GM23338 (cell line): ENCODE results near the gene DTNB. TPM values are rescaled to one million over a fixed set of nuclear protein-coding genes. Genes with fewer than 3 reads are reported as not detected.

Experiments
- ATAC-seq: fragments of 200-7000 bp; cut with Tn5 transposase; 3 replicates; pipeline ENCODE4 v1.9.1; 2020
- DNase-seq: peaks from one replicate; pipeline ENCODE4 v3.0.0-alpha.2; 2015; ENCODE audit warnings: low spot score
- H2AFZ ChIP-seq: fragments of 200-600 bp; sonication (generic); 2 replicates; pipeline ENCODE4 v1.8.0; 2016; ENCODE audit warnings: antibody characterized with exemption, mild to moderate bottlenecking, moderate library complexity
- H3F3A ChIP-seq: fragments of 200-600 bp; sonication (generic); replicated peaks from 2 replicates; pipeline ENCODE4 v1.8.0; 2017; ENCODE audit warnings: antibody characterized with exemption, mixed run types, low read depth
- H3K27ac ChIP-seq: fragments of 200-600 bp; sonication (generic); 2 replicates; pipeline ENCODE4 v1.6.1; 2016; ENCODE audit warnings: low read depth
- H3K27me3 ChIP-seq: fragments of 200-600 bp; sonication (generic); 2 replicates; pipeline ENCODE4 v1.8.0; 2016; ENCODE audit warnings: mild to moderate bottlenecking, mixed run types, moderate library complexity; ENCODE audit not compliant: insufficient read depth
- H3K36me3 ChIP-seq: fragments of 200-600 bp; sonication (generic); 2 replicates; pipeline ENCODE4 v1.8.0; 2016; ENCODE audit warnings: mild to moderate bottlenecking; ENCODE audit not compliant: insufficient read depth
- H3K4me1 ChIP-seq: fragments of 200-600 bp; sonication (generic); 2 replicates; pipeline ENCODE4 v1.8.0; 2016; ENCODE audit warnings: mild to moderate bottlenecking, moderate library complexity; ENCODE audit not compliant: insufficient read depth
- H3K4me2 ChIP-seq: fragments of 200-600 bp; sonication (generic); 2 replicates; pipeline ENCODE4 v1.7.1; 2017; ENCODE audit warnings: mixed run types
- H3K4me3 ChIP-seq: fragments of 200-600 bp; sonication (generic); 2 replicates; pipeline ENCODE4 v1.6.1; 2016; ENCODE audit warnings: mixed run types
- H3K79me2 ChIP-seq: fragments of 200-600 bp; sonication (generic); replicated peaks from 2 replicates; pipeline ENCODE4 v1.8.0; 2017; ENCODE audit warnings: mild to moderate bottlenecking; ENCODE audit not compliant: insufficient read depth
- H3K9me2 ChIP-seq: fragments of 200-600 bp; sonication (generic); 2 replicates; pipeline ENCODE4 v1.8.0; 2017; ENCODE audit not compliant: insufficient read depth
- H4K20me1 ChIP-seq: fragments of 200-600 bp; sonication (generic); replicated peaks from 2 replicates; pipeline ENCODE4 v1.8.0; 2017; ENCODE audit warnings: mild to moderate bottlenecking; ENCODE audit not compliant: insufficient read depth
- H3K27ac Mint-ChIP-seq: 2 replicates; pipeline ENCODE4 v1.8.0; 2020; ENCODE audit warnings: inconsistent platforms, mild to moderate bottlenecking, moderate library complexity, mixed read lengths
- H3K27me3 Mint-ChIP-seq: 3 replicates; pipeline ENCODE4 v1.8.0; 2022; ENCODE audit warnings: low read depth, mild to moderate bottlenecking, moderate library complexity, mixed read lengths, inconsistent platforms; ENCODE audit not compliant: insufficient read depth, poor library complexity
- H3K36me3 Mint-ChIP-seq: 3 replicates; pipeline ENCODE4 v1.8.0; 2021; ENCODE audit warnings: low read depth, mild to moderate bottlenecking, inconsistent platforms, moderate library complexity, mixed read lengths
- H3K4me1 Mint-ChIP-seq: 3 replicates; pipeline ENCODE4 v1.8.0; 2020; ENCODE audit warnings: mild to moderate bottlenecking, inconsistent platforms, mixed read lengths
- H3K4me3 Mint-ChIP-seq: 3 replicates; pipeline ENCODE4 v1.8.0; 2021; ENCODE audit warnings: moderate library complexity, mild to moderate bottlenecking, inconsistent platforms, mixed read lengths
- H3K9me3 Mint-ChIP-seq: 3 replicates; pipeline ENCODE4 v1.8.0; 2020; ENCODE audit warnings: moderate library complexity, mild to moderate bottlenecking, inconsistent platforms, mixed read lengths
- CREB1 ChIP-seq: fragments of 250-450 bp; sonication (Bioruptor Pico); IDR thresholded peaks from 2 replicates; pipeline ENCODE4 v1.5.0; 2020; ENCODE audit warnings: low read depth, mild to moderate bottlenecking, moderate library complexity
- CTCF ChIP-seq, 2 experiments: fragments of 200-600 bp in 1 of 2; sonication (generic) in 1 of 2; conservative IDR thresholded peaks; 2 replicates each; pipeline versions ENCODE4 v1.5.1 to v1.6.1; 2016 to 2017; ENCODE audit warnings: antibody characterized with exemption in 2 of 2, low read depth in 2 of 2, mild to moderate bottlenecking in 2 of 2, moderate library complexity in 1 of 2
- ETS1 ChIP-seq: IDR thresholded peaks from 2 replicates; pipeline ENCODE4 v1.6.1; 2016; ENCODE audit warnings: antibody characterized with exemption
- EZH2 ChIP-seq: fragments of 200-600 bp; sonication (generic); IDR thresholded peaks from one replicate; pipeline ENCODE4 v1.8.0; 2017; ENCODE audit warnings: antibody characterized with exemption, mild to moderate bottlenecking, low read depth; ENCODE audit not compliant: unreplicated experiment
- EZH2phosphoT487 ChIP-seq: fragments of 200-600 bp; sonication (generic); IDR thresholded peaks from one replicate; pipeline ENCODE4 v1.8.1; 2018; ENCODE audit warnings: antibody characterized with exemption; ENCODE audit not compliant: unreplicated experiment
- JUNB ChIP-seq: IDR thresholded peaks from one replicate; pipeline ENCODE4 v1.6.1; 2016; ENCODE audit warnings: antibody characterized with exemption; ENCODE audit not compliant: unreplicated experiment
- NANOG ChIP-seq: IDR thresholded peaks from 2 replicates; pipeline ENCODE4 v1.6.1; 2016; ENCODE audit warnings: antibody characterized with exemption, borderline replicate concordance
- POLR2AphosphoS5 ChIP-seq: IDR thresholded peaks from 2 replicates; pipeline ENCODE4 v1.6.1; 2016; ENCODE audit warnings: antibody characterized with exemption, low read depth
- REST ChIP-seq: IDR thresholded peaks from one replicate; pipeline ENCODE4 v1.6.1; 2018; ENCODE audit warnings: antibody characterized with exemption; ENCODE audit not compliant: unreplicated experiment
- STAT1 ChIP-seq: IDR thresholded peaks from one replicate; pipeline ENCODE4 v1.6.1; 2016; ENCODE audit warnings: antibody characterized with exemption; ENCODE audit not compliant: unreplicated experiment
- ZNF114 ChIP-seq: fragments of 250-450 bp; sonication (Bioruptor Pico); IDR thresholded peaks from 2 replicates; pipeline ENCODE4 v1.5.0; 2020; ENCODE audit warnings: mild to moderate bottlenecking, moderate library complexity
- ZNF331 ChIP-seq: fragments of 250-450 bp; sonication (Bioruptor Pico); IDR thresholded peaks from 2 replicates; pipeline ENCODE4 v1.5.0; 2020; ENCODE audit warnings: low read depth, mild to moderate bottlenecking, moderate library complexity
- ZNF462 ChIP-seq: fragments of 250-450 bp; sonication (Bioruptor Pico); IDR thresholded peaks from 2 replicates; pipeline ENCODE4 v1.5.0; 2020; ENCODE audit warnings: mild to moderate bottlenecking, moderate library complexity
- polyA plus RNA-seq: library from polyadenylated mRNA; unstranded; fragments of >200 nt; fragmentation: Nextera tagmentation; extraction: Ambion mirVana; gene quantifications from 2 replicates; pipeline ENCODE4 v1.2.1, GENCODE V29; 2016
- total RNA-seq: library from RNA; depleted of rRNA; stranded (reverse); fragments of >200 nt; shearing (Covaris generic); gene quantifications from 2 replicates; pipeline ENCODE4 v1.2.3, GENCODE V29; 2014

The DTNB gene
- total and polyA plus RNA-seq, 2 experiments from 2014 or later: 22.1 to 29.4 TPM

- peaks cover 19% of the 10 kb centered on the region for H3K27me3 ChIP-seq
- H3K4me1 Mint-ChIP-seq: peaks cover 10% of the 10 kb centered on the region
These were observed 309.6 kb downstream of the DTNB start for GRCh38 chr2:25363733-25364132.

More at GRCh38 chr2:25363733-25364132, 309.6 kb downstream of the DTNB start:
- ATAC-seq (no peak), DNase-seq (no peak)
- Mint-ChIP-seq H3K36me3 (no peaks in the 10 kb centered on the region), H3K27me3 (peaks cover 29% of the 10 kb centered on the region), H3K9me3 (no peaks in the 10 kb centered on the region), H3K27ac (no peak overlapping the region), H3K4me3 (no peak overlapping the region)
- no peak for TF ChIP-seq POLR2AphosphoS5
- TF ChIP-seq ZNF114 (CRISPR knock-in tag): no peak
- no peak for TF ChIP-seq ZNF462
- TF ChIP-seq EZH2: no peak
- no peak for TF ChIP-seq NANOG
- TF ChIP-seq ZNF331 (CRISPR knock-in tag): no peak
- TF ChIP-seq REST: no peak
- no peak for TF ChIP-seq STAT1
- TF ChIP-seq CREB1: no peak
- no peak for TF ChIP-seq ETS1
- no peak for TF ChIP-seq EZH2phosphoT487
- TF ChIP-seq CTCF (conservative IDR thresholded peaks at IDR 0.05; ENCODE audit: low read depth in 2 of 2): no peak
- TF ChIP-seq JUNB: no peak
- no peak overlapping the region for H3K27ac ChIP-seq
- H2AFZ ChIP-seq: no peak overlapping the region
- no peaks in the 10 kb centered on the region for H3F3A ChIP-seq
- H4K20me1 ChIP-seq: no peaks in the 10 kb centered on the region
- no peaks in the 10 kb centered on the region for H3K9me2 ChIP-seq
- no peak overlapping the region for H3K4me3 ChIP-seq
- no peaks in the 10 kb centered on the region for H3K36me3 ChIP-seq
- no peak overlapping the region for H3K4me2 ChIP-seq
- peaks cover 4% of the 10 kb centered on the region for H3K4me1 ChIP-seq
- H3K79me2 ChIP-seq: no peaks in the 10 kb centered on the region
